ENCODE data around the gene IL36A. TPM values are rescaled to one million over a fixed set of nuclear protein-coding genes. Genes with fewer than 3 reads are reported as not detected.

The IL36A gene
- total RNA-seq, result not detected

GRCh38 chr2:113005030-113005509 is at the start of gene IL36A:
TSS of gene IL36A (plus strand) at chr2:113005459. CDS start at chr2:113005872, 413 bp downstream.
- no peak for DNase-seq

- DNase-seq, result no peak
Observed at GRCh38 chr2:112957511-112957910, 47.7 kb upstream of the IL36A start.

GRCh38 chr2:112958428-112959108 is 46.7 kb upstream of the IL36A start:
- DNase-seq, result no peak

- DNase-seq, result no peak
Observed at GRCh38 chr2:112959109-112959812, 46.0 kb upstream of the IL36A start.

- DNase-seq, result no peak
Observed at GRCh38 chr2:112960230-112960825, 44.9 kb upstream of the IL36A start.

- no peak for DNase-seq
Observed at GRCh38 chr2:112962308-112963175, 42.7 kb upstream of the IL36A start.

GRCh38 chr2:112967023-112967422 is 38.2 kb upstream of the IL36A start:
- DNase-seq, result no peak

- no peak for DNase-seq
Observed at GRCh38 chr2:112972423-112973086, 32.7 kb upstream of the IL36A start.

- no peak for DNase-seq
Observed at GRCh38 chr2:112973156-112973555, 32.1 kb upstream of the IL36A start.

- no peak for DNase-seq
Observed at GRCh38 chr2:112977559-112978056, 27.7 kb upstream of the IL36A start, which contains the start of gene IL36G. TSS of gene IL36G (plus strand) at chr2:112978006. CDS start at chr2:112978639, 633 bp downstream.

GRCh38 chr2:112979731-112980130 is 25.5 kb upstream of the IL36A start:
- no peak for DNase-seq

- DNase-seq, result no peak
Observed at GRCh38 chr2:112980537-112980936, 24.7 kb upstream of the IL36A start.

GRCh38 chr2:112985090-112985489 is 20.2 kb upstream of the IL36A start:
- no peak for DNase-seq

- no peak for DNase-seq
Observed at GRCh38 chr2:112989611-112990010, 15.6 kb upstream of the IL36A start.

GRCh38 chr2:112993831-112994230 is 11.4 kb upstream of the IL36A start:
- no peak for DNase-seq

GRCh38 chr2:112994648-112995047 is 10.6 kb upstream of the IL36A start:
- DNase-seq, result no peak

GRCh38 chr2:112995346-112995920 is 9.8 kb upstream of the IL36A start:
- DNase-seq, result no peak

GRCh38 chr2:112996635-112997034 is 8.6 kb upstream of the IL36A start:
- DNase-seq, result no peak

- no peak for DNase-seq
Observed at GRCh38 chr2:112997151-112997550, 8.1 kb upstream of the IL36A start.

GRCh38 chr2:113000436-113000835 is 4.8 kb upstream of the IL36A start:
- DNase-seq, result no peak

GRCh38 chr2:113002677-113003076 is 2.6 kb upstream of the IL36A start:
- no peak for DNase-seq
